H9 (cell line): Measurements from ENCODE around the gene COTL1. TPM values are rescaled to one million over a fixed set of nuclear protein-coding genes. Genes with fewer than 3 reads are reported as not detected.

Source experiments
- DNase-seq: peaks from one replicate; pipeline ENCODE4 v3.0.0-alpha.2; 2017
- H2AFZ ChIP-seq: one replicate; pipeline ENCODE4 v1.6.1; 2013; ENCODE audit warnings: mild to moderate bottlenecking, low read length, control low read depth, moderate library complexity
- H2AK5ac ChIP-seq: 2 replicates; pipeline ENCODE4 v1.6.1; 2013; ENCODE audit warnings: low read length, control low read depth, mixed read lengths; ENCODE audit not compliant: insufficient read length
- H2BK120ac ChIP-seq: one replicate; pipeline ENCODE4 v1.6.1; 2013; ENCODE audit warnings: low read depth, mild to moderate bottlenecking, low read length, control low read depth, inconsistent platforms; ENCODE audit not compliant: poor library complexity, severe bottlenecking
- H2BK12ac ChIP-seq: 2 replicates; pipeline ENCODE4 v1.6.1; 2013; ENCODE audit warnings: low read length, control low read depth, mixed read lengths, low read depth; ENCODE audit not compliant: insufficient read length
- H2BK15ac ChIP-seq: 2 replicates; pipeline ENCODE4 v1.6.1; 2013; ENCODE audit warnings: low read depth, low read length, control low read depth
- H2BK20ac ChIP-seq: one replicate; pipeline ENCODE4 v1.6.1; 2013; ENCODE audit warnings: low read depth, mild to moderate bottlenecking, low read length, control low read depth, inconsistent platforms; ENCODE audit not compliant: poor library complexity, severe bottlenecking
- H2BK5ac ChIP-seq: 2 replicates; pipeline ENCODE4 v1.6.1; 2013; ENCODE audit warnings: low read length, control low read depth, mixed read lengths; ENCODE audit not compliant: insufficient read length
- H3K14ac ChIP-seq: 2 replicates; pipeline ENCODE4 v1.6.1; 2013; ENCODE audit warnings: low read length, control low read depth; ENCODE audit not compliant: insufficient read depth
- H3K18ac ChIP-seq: 2 replicates; pipeline ENCODE4 v1.6.1; 2013; ENCODE audit warnings: low read depth, mild to moderate bottlenecking, mixed read lengths, low read length, control low read depth; ENCODE audit not compliant: insufficient read length
- H3K23ac ChIP-seq: 2 replicates; pipeline ENCODE4 v1.6.1; 2013; ENCODE audit warnings: low read length, control low read depth, mixed read lengths, low read depth; ENCODE audit not compliant: insufficient read length
- H3K23me2 ChIP-seq: 2 replicates; pipeline ENCODE4 v1.6.1; 2013; ENCODE audit warnings: low read depth, mild to moderate bottlenecking, mixed read lengths, low read length, control low read depth; ENCODE audit not compliant: insufficient read length, poor library complexity, severe bottlenecking
- H3K27ac ChIP-seq: 2 replicates; pipeline ENCODE4 v1.5.1; 2013; ENCODE audit warnings: low read length, control low read depth, mixed read lengths, low read depth; ENCODE audit not compliant: insufficient read length
- H3K27me3 ChIP-seq: 2 replicates; pipeline ENCODE4 v1.6.1; 2013; ENCODE audit warnings: low read length, control low read depth, inconsistent platforms; ENCODE audit not compliant: insufficient read depth
- H3K4ac ChIP-seq: 2 replicates; pipeline ENCODE4 v1.6.1; 2013; ENCODE audit warnings: low read depth, mild to moderate bottlenecking, control low read depth, inconsistent platforms, low read length, moderate library complexity
- H3K4me1 ChIP-seq: 2 replicates; pipeline ENCODE4 v1.6.1; 2013; ENCODE audit warnings: low read length, control low read depth, inconsistent platforms; ENCODE audit not compliant: insufficient read depth
- H3K4me2 ChIP-seq: 2 replicates; pipeline ENCODE4 v1.6.1; 2013; ENCODE audit warnings: low read length, control low read depth, mixed read lengths; ENCODE audit not compliant: insufficient read length, insufficient read depth
- H3K56ac ChIP-seq: 2 replicates; pipeline ENCODE4 v1.6.1; 2013; ENCODE audit warnings: low read depth, mild to moderate bottlenecking, mixed read lengths, low read length, control low read depth; ENCODE audit not compliant: insufficient read length
- H3K79me1 ChIP-seq: 2 replicates; pipeline ENCODE4 v1.6.1; 2013; ENCODE audit warnings: low read depth, mild to moderate bottlenecking, moderate library complexity, low read length, control low read depth, inconsistent platforms; ENCODE audit not compliant: insufficient read depth, poor library complexity, severe bottlenecking
- H3K79me2 ChIP-seq: 2 replicates; pipeline ENCODE4 v1.6.1; 2013; ENCODE audit warnings: low read length, control low read depth, inconsistent platforms; ENCODE audit not compliant: insufficient read depth
- H3K9ac ChIP-seq: 2 replicates; pipeline ENCODE4 v1.6.1; 2013; ENCODE audit warnings: low read length, control low read depth, mixed read lengths; ENCODE audit not compliant: insufficient read length; ENCODE audit errors: extremely low read depth
- H3K9me3 ChIP-seq: one replicate; pipeline ENCODE4 v1.6.1; 2013; ENCODE audit warnings: low read depth, low read length, inconsistent platforms; ENCODE audit not compliant: control insufficient read depth
- H3T11ph ChIP-seq: one replicate; pipeline ENCODE4 v1.6.1; 2013; ENCODE audit warnings: mild to moderate bottlenecking, low read length, control low read depth, inconsistent platforms
- H4K20me1 ChIP-seq: one replicate; pipeline ENCODE4 v1.6.1; 2013; ENCODE audit not compliant: control insufficient read depth, insufficient read length, insufficient read depth
- H4K5ac ChIP-seq: 2 replicates; pipeline ENCODE4 v1.6.1; 2013; ENCODE audit warnings: low read depth, mild to moderate bottlenecking, mixed read lengths, low read length, control low read depth; ENCODE audit not compliant: insufficient read length
- H4K8ac ChIP-seq: replicated peaks from 2 replicates; pipeline ENCODE4 v1.6.1; 2013; ENCODE audit warnings: low read length, control low read depth, mixed read lengths, low read depth; ENCODE audit not compliant: insufficient read length
- H4K91ac ChIP-seq: 2 replicates; pipeline ENCODE4 v1.6.1; 2013; ENCODE audit warnings: low read depth, mild to moderate bottlenecking, moderate library complexity, mixed read lengths, low read length, control low read depth; ENCODE audit not compliant: insufficient read length
- H3K27ac Mint-ChIP-seq, 3 experiments: 2 replicates in 2 of 3; 3 replicates in 1 of 3; pipeline ENCODE4 v1.8.0; 2020 to 2021; ENCODE audit warnings: mixed read lengths in 3 of 3, mild to moderate bottlenecking in 1 of 3, moderate library complexity in 1 of 3
- H3K27me3 Mint-ChIP-seq: 2 replicates; pipeline ENCODE4 v1.8.0; 2021; ENCODE audit warnings: low read depth, mild to moderate bottlenecking, moderate library complexity, mixed read lengths
- H3K36me3 Mint-ChIP-seq, 3 experiments: 2 replicates in 2 of 3; 3 replicates in 1 of 3; pipeline ENCODE4 v1.8.0; 2020 to 2021; ENCODE audit warnings: low read depth in 3 of 3, mixed read lengths in 3 of 3; ENCODE audit not compliant: insufficient read depth in 1 of 3
- H3K4me1 Mint-ChIP-seq, 2 experiments: 2 replicates each; pipeline ENCODE4 v1.8.0; 2020; ENCODE audit warnings: mixed read lengths in 2 of 2
- H3K4me3 Mint-ChIP-seq, 2 experiments: 2 replicates in 1 of 2; 3 replicates in 1 of 2; pipeline ENCODE4 v1.8.0; 2020 to 2021; ENCODE audit warnings: mild to moderate bottlenecking in 2 of 2, mixed read lengths in 2 of 2, moderate library complexity in 1 of 2
- H3K9me3 Mint-ChIP-seq, 2 experiments: 2 replicates in 1 of 2; 3 replicates in 1 of 2; pipeline ENCODE4 v1.8.0; 2020; ENCODE audit warnings: mild to moderate bottlenecking in 2 of 2, mixed read lengths in 2 of 2, moderate library complexity in 1 of 2
- WGBS: extraction: QIAGEN DNeasy Blood & Tissue Kit; methylation state at CpG from one replicate; pipeline ENCODE4 v1.1.7; 2013; ENCODE audit warnings: missing lambda C conversion rate, low lambda C conversion rate, mixed read lengths; ENCODE audit not compliant: insufficient read length; ENCODE audit errors: extremely low coverage; 5-methylcytosine and 5-hydroxymethylcytosine counted together
- total RNA-seq: library from RNA; stranded (reverse); gene quantifications from 2 replicates; pipeline ENCODE4 v1.2.1, GENCODE V29; 2021
- TF ChIP-seq, protein P1 (sequence below): fragments of 200-600 bp; sonication (generic); conservative IDR thresholded peaks from 3 replicates; pipeline ENCODE4 v1.8.0; 2021; ENCODE audit warnings: antibody characterized with exemption, mild to moderate bottlenecking

Gene COTL1
- total RNA-seq, 1 experiment from 2014 or later: 81.4 TPM

GRCh38 chr16:84659656-84660300 lies 41.9 kb upstream of the COTL1 start:
- Mint-ChIP-seq H3K27me3 (no peaks in the 10 kb centered on the region), H3K36me3 (peaks cover 29 to 60% (median 60%) of the 10 kb centered on the region in 3 experiments), H3K27ac (peak overlapping the region in 1 of 3 experiments; percentile 29; a peak in 2 of 7 replicates), H3K4me3 (no peak overlapping the region), H3K4me1 (peaks cover 10 to 12% of the 10 kb centered on the region in 2 experiments), H3K9me3 (no peaks in the 10 kb centered on the region)
- no peaks in the 10 kb centered on the region for H3K79me2 ChIP-seq
- no peak overlapping the region for H3K27ac ChIP-seq
- H4K5ac ChIP-seq: no peak overlapping the region
- no peak overlapping the region for H2BK15ac ChIP-seq
- TF ChIP-seq, protein P1, sequence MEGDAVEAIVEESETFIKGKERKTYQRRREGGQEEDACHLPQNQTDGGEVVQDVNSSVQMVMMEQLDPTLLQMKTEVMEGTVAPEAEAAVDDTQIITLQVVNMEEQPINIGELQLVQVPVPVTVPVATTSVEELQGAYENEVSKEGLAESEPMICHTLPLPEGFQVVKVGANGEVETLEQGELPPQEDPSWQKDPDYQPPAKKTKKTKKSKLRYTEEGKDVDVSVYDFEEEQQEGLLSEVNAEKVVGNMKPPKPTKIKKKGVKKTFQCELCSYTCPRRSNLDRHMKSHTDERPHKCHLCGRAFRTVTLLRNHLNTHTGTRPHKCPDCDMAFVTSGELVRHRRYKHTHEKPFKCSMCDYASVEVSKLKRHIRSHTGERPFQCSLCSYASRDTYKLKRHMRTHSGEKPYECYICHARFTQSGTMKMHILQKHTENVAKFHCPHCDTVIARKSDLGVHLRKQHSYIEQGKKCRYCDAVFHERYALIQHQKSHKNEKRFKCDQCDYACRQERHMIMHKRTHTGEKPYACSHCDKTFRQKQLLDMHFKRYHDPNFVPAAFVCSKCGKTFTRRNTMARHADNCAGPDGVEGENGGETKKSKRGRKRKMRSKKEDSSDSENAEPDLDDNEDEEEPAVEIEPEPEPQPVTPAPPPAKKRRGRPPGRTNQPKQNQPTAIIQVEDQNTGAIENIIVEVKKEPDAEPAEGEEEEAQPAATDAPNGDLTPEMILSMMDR: no peak
- no peak overlapping the region for H2BK20ac ChIP-seq
- no peak overlapping the region for H3K4me2 ChIP-seq
- no peak overlapping the region for H3K23ac ChIP-seq
- no peak overlapping the region for H3K9ac ChIP-seq
- no peak overlapping the region for H3K18ac ChIP-seq
- no peaks in the 10 kb centered on the region for H3K4me1 ChIP-seq
- no peak overlapping the region for H2BK120ac ChIP-seq
- H4K20me1 ChIP-seq: peaks cover 2% of the 10 kb centered on the region
- H3K4ac ChIP-seq: no peak overlapping the region
- no peak overlapping the region for H2AFZ ChIP-seq
- H2BK12ac ChIP-seq: no peak overlapping the region
- H3K23me2 ChIP-seq: no peaks in the 10 kb centered on the region
- H3K9me3 ChIP-seq: no peaks in the 10 kb centered on the region
- H3T11ph ChIP-seq: no peak overlapping the region
- H2AK5ac ChIP-seq: no peak overlapping the region
- no CpG with 5 or more reads among the region's 27 CpGs for WGBS
- H4K8ac ChIP-seq: no peak overlapping the region
- H2BK5ac ChIP-seq: no peak overlapping the region
- no peak overlapping the region for H3K14ac ChIP-seq
- no peaks in the 10 kb centered on the region for H3K27me3 ChIP-seq
- H3K79me1 ChIP-seq: no peaks in the 10 kb centered on the region
- H4K91ac ChIP-seq: no peak overlapping the region
- H3K56ac ChIP-seq: no peak overlapping the region
- no peak for DNase-seq
